Upper lobe of left lung (tissue), 6 donors: ENCODE data around the gene DUSP2. TPM values are rescaled to one million over a fixed set of nuclear protein-coding genes. Genes with fewer than 3 reads are reported as not detected.

Experiments
- ATAC-seq, 2 donors: fragments of 200-7000 bp; cut with Tn5 transposase; one replicate each; pipeline ENCODE4 v1.9.1; 2022; ENCODE audit warnings: mild to moderate bottlenecking in 2 of 2, moderate library complexity in 2 of 2; ENCODE audit not compliant: low FRiP score in 2 of 2
- DNase-seq, 2 donors: peaks; one replicate each; pipeline ENCODE4 v3.0.0-alpha.2; 2019 to 2020
- H3K27ac ChIP-seq, 4 donors: fragments of 200-600 bp; sonication (generic); one replicate each; pipeline ENCODE4 v1.5.1; 2016 to 2019
- H3K27me3 ChIP-seq, 4 donors: fragments of 200-600 bp; sonication (generic); one replicate each; pipeline ENCODE4 v1.5.1; 2017 to 2019
- H3K36me3 ChIP-seq, 4 donors: fragments of 200-600 bp; sonication (generic); one replicate each; pipeline ENCODE4 v1.5.1; 2016 to 2019
- H3K4me1 ChIP-seq, 4 donors: fragments of 200-600 bp; sonication (generic); one replicate each; pipeline ENCODE4 v1.5.1; 2018 to 2019
- H3K4me3 ChIP-seq, 4 donors: fragments of 200-600 bp; sonication (generic); one replicate each; pipeline ENCODE4 v1.5.1; 2017 to 2019; ENCODE audit warnings: mild to moderate bottlenecking in 2 of 4, moderate library complexity in 1 of 4
- H3K9me3 ChIP-seq, 4 donors: fragments of 200-600 bp; sonication (generic); one replicate each; pipeline ENCODE4 v1.5.1; 2018 to 2019
- CTCF ChIP-seq, 6 experiments: fragments of 450-650 bp in 4 of 6; fragments of 200-600 bp in 2 of 6; sonication (generic) in 2 of 6; IDR thresholded peaks; one replicate each; pipeline ENCODE4 v1.5.1; 2016 to 2019; ENCODE audit warnings: antibody characterized with exemption in 6 of 6
- EP300 ChIP-seq, 4 donors: sonication (generic); formaldehyde crosslinking; IDR thresholded peaks; one replicate each; pipeline ENCODE4 v1.5.1; 2017; ENCODE audit warnings: antibody characterized with exemption in 4 of 4, control low read depth in 2 of 4
- POLR2A ChIP-seq, 4 donors: fragments of 450-650 bp; IDR thresholded peaks; one replicate each; pipeline ENCODE4 v1.5.1; 2016 to 2017; ENCODE audit warnings: antibody characterized with exemption in 4 of 4, mild to moderate bottlenecking in 2 of 4
- POLR2AphosphoS5 ChIP-seq, 2 donors: sonication (generic); formaldehyde crosslinking; IDR thresholded peaks; one replicate each; pipeline ENCODE4 v1.5.1; 2017; ENCODE audit warnings: antibody characterized with exemption in 2 of 2
- WGBS, 2 donors: methylation state at CpG; one replicate each; pipeline ENCODE4 v1.1.5; 2017 to 2018; 5-methylcytosine and 5-hydroxymethylcytosine counted together
- total RNA-seq, 6 donors: library from RNA; depleted of rRNA in 4 of 6; stranded (reverse); fragments of >200 nt in 4 of 6; gene quantifications; one replicate each; pipeline versions ENCODE4 v1.1.0 to v1.2.1, GENCODE V29; 2016 to 2021
- donor health status: DM: no; HTN: no; CAD: no; lungs with moderate emphysema.
- donor health status: DM: no; HTN: yes; CAD: no; lungs with severe emphysema.

DUSP2 gene
- total RNA-seq, 6 donors from 2014 or later: 6.9 to 21.0 (median 12.5) TPM

DNA sequence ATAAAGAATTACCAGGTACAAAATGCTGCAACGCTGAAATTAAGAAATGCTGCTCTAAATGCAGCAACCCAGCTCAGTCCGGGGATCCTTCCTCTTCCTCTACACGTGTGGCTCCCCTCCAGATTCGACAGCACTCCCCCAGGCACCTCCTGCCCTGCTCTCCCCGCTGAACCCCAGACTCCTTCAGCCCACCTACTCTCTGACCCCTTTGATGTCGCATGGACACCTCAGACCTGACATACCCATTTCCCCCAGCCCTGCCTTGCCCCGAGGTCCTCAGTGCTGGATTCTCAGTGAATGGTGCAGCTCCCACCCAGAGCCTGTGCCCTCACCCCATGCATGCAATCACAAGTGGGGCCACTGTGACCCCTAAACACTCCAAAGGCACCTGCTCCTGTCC is 24.2 kb downstream of the DUSP2 start:
- Histone ChIP-seq H3K9me3 (no peaks in the 10 kb centered on the region), H3K27ac (no peak overlapping the region), H3K36me3 (no peaks in the 10 kb centered on the region), H3K27me3 (peaks cover 0 to 20% (median 8%) of the 10 kb centered on the region in 4 donors), H3K4me3 (no peak overlapping the region), H3K4me1 (peaks cover 4 to 16% (median 11%) of the 10 kb centered on the region in 4 donors)
- 45 to 60% methylated on average over 7 of the region's 7 CpGs for WGBS, 2 donors
- TF ChIP-seq POLR2AphosphoS5 (IDR thresholded peaks at IDR 0.05): no peak
- TF ChIP-seq POLR2A (IDR thresholded peaks at IDR 0.05): no peak
- TF ChIP-seq EP300 (IDR thresholded peaks at IDR 0.05): no peak
- no peak for TF ChIP-seq CTCF (IDR thresholded peaks at IDR 0.05)
- no peak for ATAC-seq
- no peak for DNase-seq

- Histone ChIP-seq H3K9me3 (no peaks in the 10 kb centered on the region), H3K27me3 (peaks cover 0 to 22% (median 9%) of the 10 kb centered on the region in 4 donors), H3K27ac (no peak overlapping the region), H3K4me1 (peaks cover 4 to 17% (median 13%) of the 10 kb centered on the region in 4 donors), H3K4me3 (no peak overlapping the region), H3K36me3 (no peaks in the 10 kb centered on the region)
- DNase-seq (no peak), ATAC-seq (no peak)
- TF ChIP-seq POLR2A (IDR thresholded peaks at IDR 0.05) (no peak), CTCF (IDR thresholded peaks at IDR 0.05) (no peak), EP300 (IDR thresholded peaks at IDR 0.05) (no peak), POLR2AphosphoS5 (IDR thresholded peaks at IDR 0.05) (no peak)
- 36 to 45% methylated on average over 11 of the region's 11 CpGs for WGBS, 2 donors
Measured at GRCh38 chr2:96120091-96120720, 25.0 kb downstream of the DUSP2 start.

DNA sequence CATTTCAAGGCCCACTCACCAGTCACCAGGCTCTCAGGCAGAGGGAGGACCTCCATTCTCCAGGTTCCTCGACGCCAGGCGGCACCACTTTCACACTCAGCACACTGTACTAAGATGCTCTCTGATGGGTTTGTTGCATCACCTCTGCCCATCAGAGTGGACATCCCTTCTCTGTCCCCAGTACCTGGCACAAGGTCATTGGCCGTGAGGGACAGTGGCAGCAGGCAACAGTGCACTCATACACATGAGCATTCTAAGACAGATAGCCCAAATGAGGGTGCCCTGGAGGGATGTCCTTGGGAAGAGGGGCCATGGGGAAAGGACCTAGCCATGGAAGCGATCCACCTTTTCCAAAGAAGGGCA is 25.9 kb downstream of the DUSP2 start:
- ATAC-seq: no peak
- no peaks in the 10 kb centered on the region for H3K36me3 ChIP-seq
- 86 to 99% methylated on average over 5 of the region's 5 CpGs for WGBS, 2 donors
- peaks cover 4 to 17% (median 13%) of the 10 kb centered on the region in 4 donors for H3K4me1 ChIP-seq
- H3K27me3 ChIP-seq: peaks cover 0 to 22% (median 9%) of the 10 kb centered on the region in 4 donors
- no peak overlapping the region for H3K27ac ChIP-seq
- TF ChIP-seq CTCF (IDR thresholded peaks at IDR 0.05) (no peak), POLR2A (IDR thresholded peaks at IDR 0.05) (no peak), POLR2AphosphoS5 (IDR thresholded peaks at IDR 0.05) (no peak), EP300 (IDR thresholded peaks at IDR 0.05) (no peak)
- no peak for DNase-seq
- H3K9me3 ChIP-seq: no peaks in the 10 kb centered on the region
- no peak overlapping the region for H3K4me3 ChIP-seq

DNA sequence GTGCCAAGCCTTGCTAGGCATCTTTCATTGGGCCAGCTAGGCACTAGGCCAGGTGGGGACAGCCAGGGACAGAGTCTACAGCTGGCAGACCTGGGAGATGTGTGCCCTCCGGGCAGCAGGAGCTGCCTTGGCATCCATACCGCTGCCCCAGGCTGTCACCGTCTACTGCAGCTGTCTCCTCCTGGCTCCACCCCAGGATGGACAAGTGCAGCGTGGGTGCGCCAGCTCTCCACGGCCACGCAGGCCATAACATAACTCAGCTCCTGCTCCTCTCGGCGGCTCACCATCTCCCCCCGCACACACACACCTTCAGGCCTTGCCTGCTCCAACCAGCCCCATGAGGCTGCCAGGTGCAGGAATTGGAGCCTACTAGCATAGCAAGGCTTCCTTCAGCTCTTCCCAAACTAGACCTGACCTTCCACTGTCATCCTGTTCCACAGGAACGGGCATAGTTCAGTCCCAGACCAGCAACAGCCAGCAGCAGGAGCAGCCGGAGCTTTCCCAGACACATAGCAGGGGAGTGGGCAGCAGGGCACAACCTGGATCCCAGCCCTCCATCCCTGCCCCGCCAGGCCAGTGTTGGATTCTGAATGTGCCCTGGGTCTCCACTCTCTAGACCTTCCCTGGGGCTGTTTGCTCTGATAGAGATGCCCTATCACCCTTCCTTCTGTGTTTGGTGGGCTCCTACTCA is 26.4 kb downstream of the DUSP2 start:
- H3K9me3 ChIP-seq: no peaks in the 10 kb centered on the region
- WGBS, 2 donors: 93 to 96% methylated on average over 13 of the region's 13 CpGs
- no peak overlapping the region for H3K4me3 ChIP-seq
- TF ChIP-seq POLR2AphosphoS5 (IDR thresholded peaks at IDR 0.05) (no peak), EP300 (IDR thresholded peaks at IDR 0.05) (no peak), POLR2A (IDR thresholded peaks at IDR 0.05) (no peak), CTCF (IDR thresholded peaks at IDR 0.05) (no peak)
- DNase-seq (no peak), ATAC-seq (no peak)
- peaks cover 4 to 17% (median 13%) of the 10 kb centered on the region in 4 donors for H3K4me1 ChIP-seq
- H3K27ac ChIP-seq: no peak overlapping the region
- H3K36me3 ChIP-seq: no peaks in the 10 kb centered on the region
- peaks cover 0 to 22% (median 9%) of the 10 kb centered on the region in 4 donors for H3K27me3 ChIP-seq
